Choroid plexus epithelial cell (primary cell): Measurements from ENCODE around the gene TNFAIP3.

ENCODE experiments used
- DNase-seq: peaks from one replicate; pipeline ENCODE4 v3.0.0-alpha.2; 2010; ENCODE audit warnings: low read depth
- H3K4me3 ChIP-seq: 2 replicates; pipeline ENCODE4 v1.5.1; 2011; ENCODE audit warnings: low read depth, mild to moderate bottlenecking, control low read depth, low read length, moderate library complexity
- TF ChIP-seq, protein P1 (sequence below): conservative IDR thresholded peaks from 2 replicates; pipeline ENCODE4 v1.5.1; 2011; ENCODE audit warnings: low read depth, mild to moderate bottlenecking, control low read depth, inconsistent platforms, low read length, moderate library complexity

The TNFAIP3 gene

DNA sequence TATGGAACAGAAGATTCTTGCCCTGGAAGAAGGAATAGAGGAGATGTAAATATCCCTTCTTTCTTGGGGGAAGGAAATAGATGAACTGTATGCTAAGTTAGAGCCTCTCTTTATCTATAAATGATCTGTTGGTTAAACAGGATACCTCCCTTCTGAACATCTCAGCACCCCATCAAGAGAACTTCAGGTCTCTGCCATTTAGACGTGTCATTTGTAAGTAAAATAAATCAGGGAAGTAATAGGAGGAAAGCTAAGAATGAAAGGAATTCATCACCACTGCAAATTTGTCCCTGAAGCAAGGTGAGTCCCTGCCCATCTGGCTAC, 42.5 kb upstream of the TNFAIP3 start:
- no peak for DNase-seq
- no peak overlapping the region for H3K4me3 ChIP-seq
- TF ChIP-seq, protein P1, sequence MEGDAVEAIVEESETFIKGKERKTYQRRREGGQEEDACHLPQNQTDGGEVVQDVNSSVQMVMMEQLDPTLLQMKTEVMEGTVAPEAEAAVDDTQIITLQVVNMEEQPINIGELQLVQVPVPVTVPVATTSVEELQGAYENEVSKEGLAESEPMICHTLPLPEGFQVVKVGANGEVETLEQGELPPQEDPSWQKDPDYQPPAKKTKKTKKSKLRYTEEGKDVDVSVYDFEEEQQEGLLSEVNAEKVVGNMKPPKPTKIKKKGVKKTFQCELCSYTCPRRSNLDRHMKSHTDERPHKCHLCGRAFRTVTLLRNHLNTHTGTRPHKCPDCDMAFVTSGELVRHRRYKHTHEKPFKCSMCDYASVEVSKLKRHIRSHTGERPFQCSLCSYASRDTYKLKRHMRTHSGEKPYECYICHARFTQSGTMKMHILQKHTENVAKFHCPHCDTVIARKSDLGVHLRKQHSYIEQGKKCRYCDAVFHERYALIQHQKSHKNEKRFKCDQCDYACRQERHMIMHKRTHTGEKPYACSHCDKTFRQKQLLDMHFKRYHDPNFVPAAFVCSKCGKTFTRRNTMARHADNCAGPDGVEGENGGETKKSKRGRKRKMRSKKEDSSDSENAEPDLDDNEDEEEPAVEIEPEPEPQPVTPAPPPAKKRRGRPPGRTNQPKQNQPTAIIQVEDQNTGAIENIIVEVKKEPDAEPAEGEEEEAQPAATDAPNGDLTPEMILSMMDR, result no peak

DNA sequence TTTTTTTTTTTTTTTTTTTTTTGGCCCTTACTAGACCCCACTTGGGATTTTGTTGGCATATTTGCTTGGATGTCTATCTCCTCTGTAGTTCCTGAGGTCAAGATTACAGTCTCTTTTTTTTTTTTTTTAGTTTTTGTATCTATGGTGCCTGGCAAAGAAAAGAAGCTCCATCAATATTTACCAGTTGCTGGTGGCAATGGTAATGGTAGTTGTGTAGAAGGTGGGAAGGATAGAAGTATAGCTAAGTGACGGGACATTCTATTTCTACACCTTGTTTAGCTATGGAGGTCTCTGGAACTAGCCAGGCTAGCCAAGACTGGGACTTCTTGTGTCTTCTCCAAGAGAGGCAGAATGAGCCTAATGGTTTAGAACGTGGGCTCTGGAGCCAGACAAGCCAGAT, 42.2 kb upstream of the TNFAIP3 start:
- TF ChIP-seq, protein P1, result no peak
- H3K4me3 ChIP-seq, result no peak overlapping the region
- no peak for DNase-seq

DNA sequence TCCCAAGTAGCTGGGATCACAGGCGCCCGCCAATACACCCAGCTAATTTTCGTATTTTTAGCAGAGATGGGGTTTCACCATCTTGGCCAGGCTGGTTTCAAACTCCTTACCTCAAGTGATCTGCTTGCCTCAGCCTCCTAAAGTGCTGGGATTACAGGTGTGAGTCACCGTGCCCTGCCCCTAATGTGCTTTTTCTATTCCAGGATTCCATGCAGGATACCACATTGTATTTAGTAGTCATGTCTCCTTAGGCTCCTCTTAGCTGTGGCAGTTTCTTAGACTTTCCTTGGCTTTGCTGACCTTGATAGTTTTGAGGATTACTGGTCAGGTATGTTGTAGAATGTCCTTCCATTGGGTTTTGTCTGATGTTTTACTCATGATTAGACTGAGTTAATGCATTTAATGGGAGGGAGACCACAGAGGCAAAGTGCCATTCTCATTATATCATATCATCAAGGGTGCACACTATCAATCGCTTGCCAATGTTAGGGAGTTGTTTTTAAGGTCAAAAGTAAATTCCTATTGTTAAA, 39.6 kb upstream of the TNFAIP3 start:
- DNase-seq, result no peak
- TF ChIP-seq, protein P1, result no peak
- H3K4me3 ChIP-seq, result no peak overlapping the region

DNA sequence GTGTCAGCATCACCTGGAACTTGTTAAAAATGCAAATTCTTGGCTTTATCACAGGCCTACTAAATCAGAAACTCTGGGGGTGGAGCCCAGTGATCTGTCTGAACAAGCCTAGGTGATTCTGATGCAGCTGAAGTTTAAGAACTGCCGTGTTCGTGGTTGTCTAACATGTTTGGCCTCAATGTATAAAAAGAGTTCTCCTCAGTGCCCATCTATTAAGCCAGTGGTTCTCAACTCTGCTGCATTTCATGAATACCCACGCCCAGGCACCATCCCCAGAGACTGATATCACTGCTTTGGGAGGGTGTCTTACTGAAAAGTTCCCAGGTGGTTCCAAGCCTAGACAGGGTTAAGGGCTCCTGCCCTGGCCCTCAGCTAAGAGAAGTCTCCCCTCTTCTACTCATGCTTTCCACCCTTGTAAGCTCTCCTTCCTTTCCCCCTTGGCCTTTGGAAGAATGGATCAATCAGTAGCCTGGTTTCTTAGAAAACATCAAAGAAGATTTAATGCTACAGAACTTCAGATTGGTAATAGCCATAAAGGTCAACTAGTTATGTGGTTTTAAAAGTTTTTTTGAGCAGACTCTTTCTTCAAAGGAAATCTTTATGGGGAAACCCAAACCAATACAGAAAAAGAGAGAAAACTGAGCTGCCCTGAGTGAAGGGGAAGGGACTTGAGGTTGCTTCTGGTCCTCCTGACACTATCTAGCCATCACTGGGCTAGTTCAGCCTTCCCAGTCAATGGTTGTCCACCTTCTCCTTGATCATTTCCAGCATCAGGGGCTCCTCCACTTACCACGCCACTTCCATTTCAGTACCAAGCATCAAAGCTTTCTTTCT, 38.9 kb upstream of the TNFAIP3 start:
- DNase-seq, result no peak
- TF ChIP-seq, protein P1, result no peak
- no peak overlapping the region for H3K4me3 ChIP-seq

DNA sequence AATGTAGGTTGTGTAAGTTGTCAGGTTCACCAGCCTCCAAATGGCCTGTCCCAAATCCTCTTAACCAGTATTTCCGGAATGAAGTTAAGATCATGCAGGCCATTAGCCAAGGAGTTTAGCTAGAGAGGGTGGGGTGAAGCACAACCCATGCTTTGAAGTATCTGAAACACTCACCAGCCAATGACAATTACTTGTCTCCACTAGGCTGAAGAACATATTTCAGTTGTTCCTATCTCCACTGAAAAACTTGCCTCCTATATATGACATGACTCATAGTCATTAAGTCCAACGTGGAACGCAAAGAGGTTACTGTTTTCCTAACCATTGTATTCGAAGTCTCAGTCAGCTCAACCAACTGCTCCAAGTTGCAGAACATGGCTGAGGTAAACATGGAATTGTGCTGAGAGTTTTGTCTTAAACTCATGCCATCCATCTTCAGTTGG, 37.4 kb upstream of the TNFAIP3 start:
- H3K4me3 ChIP-seq, result no peak overlapping the region
- peak; percentile 43 for DNase-seq
- TF ChIP-seq, protein P1, result no peak

DNA sequence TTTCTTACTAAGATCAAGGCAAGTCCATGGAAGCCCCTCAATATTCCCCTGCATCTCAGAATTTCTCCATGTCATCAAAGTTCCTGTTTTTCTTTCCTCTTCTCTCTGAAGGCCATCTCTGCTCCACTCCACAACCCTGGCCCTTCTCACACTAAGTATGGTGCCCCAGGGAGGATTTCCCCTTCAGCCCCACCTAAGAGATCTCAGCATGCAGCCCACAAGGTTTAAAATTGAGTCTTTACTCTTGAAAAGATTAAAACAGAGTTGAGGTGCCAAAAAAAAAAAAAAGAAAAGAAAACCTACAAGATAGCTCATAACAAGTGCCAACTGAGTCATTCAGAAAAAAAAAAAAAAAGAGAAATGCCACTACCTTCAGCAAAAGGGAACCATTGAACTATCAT, 36.5 kb upstream of the TNFAIP3 start:
- no peak overlapping the region for H3K4me3 ChIP-seq
- no peak for DNase-seq
- TF ChIP-seq, protein P1, result no peak

DNA sequence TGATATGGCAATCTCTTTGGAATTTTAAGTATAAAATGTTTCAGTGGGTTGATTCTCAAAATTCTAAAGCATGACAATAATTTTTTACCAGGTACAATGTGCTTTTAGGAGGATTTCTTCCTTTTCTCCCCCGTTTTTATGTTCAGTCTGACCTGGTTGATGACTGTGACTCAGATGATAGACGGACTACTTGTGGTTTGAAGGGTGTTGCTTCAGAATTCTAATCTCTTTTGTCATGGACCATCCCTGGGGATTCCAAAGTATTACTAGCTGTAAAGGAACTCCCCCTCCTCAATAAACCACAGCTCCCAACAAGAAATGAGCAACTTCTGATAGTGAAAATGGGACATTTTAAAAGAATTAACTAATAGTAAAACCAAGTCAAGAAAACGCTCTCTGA, 34.9 kb upstream of the TNFAIP3 start:
- peak; percentile 88 for DNase-seq
- TF ChIP-seq, protein P1, result no peak
- H3K4me3 ChIP-seq, result no peak overlapping the region
